Heart left ventricle (tissue), 13 donors: ENCODE results near the gene TMEM179.

Experiments
- CTCF ChIP-seq, 12 donors: fragments of 200-600 bp; sonication (generic) in 4 of 12; IDR thresholded peaks; one replicate each; pipeline versions ENCODE4 v1.5.0 to v1.8.0; 2018 to 2022; ENCODE audit warnings: antibody characterized with exemption in 12 of 12, mild to moderate bottlenecking in 5 of 12
- POLR2A ChIP-seq, 2 donors: fragments of 450-650 bp; IDR thresholded peaks; one replicate each; pipeline ENCODE4 v1.6.1; 2017; ENCODE audit warnings: antibody characterized with exemption in 2 of 2, mild to moderate bottlenecking in 2 of 2, moderate library complexity in 2 of 2
- donor health status: ischemic (EF 13 %, LVEDD 7.1; RV severe dilation, severe dysfunction).
- donor health status: DM: no; HTN: yes; CAD: no.
- donor health status: DM: no; HTN: no; CAD: no.
- donor health status: ischemic (EF 25% LVEDD 6.9; RV normal size, moderate dysfunction).
- donor health status: ischemic (EF 25% LVEDD 5.7; RV mildly dilated, moderate dysfunction).
- donor health status: ischemic (EF 35%, LVEDD 5.7; RV mildly dilated, moderate dysfunction).
- donor health status: nonischemic (EF 11% LVEDD 7.7; RV severe dilation, severe dysfunction).
- donor health status: DM: yes; HTN: yes; CAD: no.
- donor health status: PGD.
- donor health status: ischemic (EF 29% LVEDD 5.4; RV normal size, mild dysfunction).
- donor health status: nonischemic (EF 23%, LVEDD 6.1; RV moderate dilation, normal function).

- TF ChIP-seq CTCF (IDR thresholded peaks at IDR 0.05) (no peak), POLR2A (IDR thresholded peaks at IDR 0.05) (no peak)
Measured at GRCh38 chr14:104647467-104648043, 43.0 kb upstream of the TMEM179 start.
